Liver (tissue), 3 donors: Measurements from ENCODE around the gene AGPAT1.

Experiments
- ATF3 ChIP-seq: IDR thresholded peaks from 2 replicates; pipeline ENCODE4 v1.6.1; 2016; ENCODE audit warnings: antibody characterized with exemption
- CTCF ChIP-seq: fragments of 150-350 bp; IDR thresholded peaks from 2 replicates; pipeline ENCODE4 v1.5.1; 2017; ENCODE audit warnings: improper control_type of control experiment, low read depth, low read length; ENCODE audit not compliant: missing input control
- EGR1 ChIP-seq, 2 donors: IDR thresholded peaks; 2 replicates each; pipeline ENCODE4 v1.6.1; 2016 to 2018; ENCODE audit warnings: antibody characterized with exemption in 2 of 2, low read depth in 2 of 2
- FOXA1 ChIP-seq: IDR thresholded peaks from 2 replicates; pipeline ENCODE4 v1.6.1; 2016; ENCODE audit warnings: antibody characterized with exemption
- GABPA ChIP-seq, 2 donors: IDR thresholded peaks in 1 of 2; conservative IDR thresholded peaks in 1 of 2; 2 replicates each; pipeline ENCODE4 v1.6.1; 2016; ENCODE audit warnings: antibody characterized with exemption in 2 of 2, mild to moderate bottlenecking in 1 of 2, moderate library complexity in 1 of 2
- HNF4A ChIP-seq, 2 donors: conservative IDR thresholded peaks; 2 replicates each; pipeline ENCODE4 v1.6.1; 2016; ENCODE audit warnings: antibody characterized with exemption in 2 of 2, mild to moderate bottlenecking in 2 of 2
- HNF4G ChIP-seq: IDR thresholded peaks from 2 replicates; pipeline ENCODE4 v1.6.1; 2016; ENCODE audit warnings: antibody characterized with exemption
- MAX ChIP-seq: IDR thresholded peaks from 2 replicates; pipeline ENCODE4 v1.6.1; 2016; ENCODE audit warnings: antibody characterized with exemption
- RAD21 ChIP-seq, 2 donors: IDR thresholded peaks; 2 replicates each; pipeline ENCODE4 v1.6.1; 2016; ENCODE audit warnings: antibody characterized with exemption in 2 of 2, mild to moderate bottlenecking in 2 of 2
- REST ChIP-seq: IDR thresholded peaks from 2 replicates; pipeline ENCODE4 v1.6.1; 2016; ENCODE audit warnings: antibody characterized with exemption, mild to moderate bottlenecking
- SP1 ChIP-seq: IDR thresholded peaks from 2 replicates; pipeline ENCODE4 v1.6.1; 2018; ENCODE audit warnings: antibody characterized with exemption, mild to moderate bottlenecking
- TAF1 ChIP-seq: conservative IDR thresholded peaks from 2 replicates; pipeline ENCODE4 v1.6.1; 2016; ENCODE audit warnings: antibody characterized with exemption, mild to moderate bottlenecking
- ZBTB33 ChIP-seq: IDR thresholded peaks from 2 replicates; pipeline ENCODE4 v1.6.1; 2016; ENCODE audit warnings: antibody characterized with exemption
- donor health status: healthy.
- donor health status: healthy.

- TF ChIP-seq CTCF: no peak
- no peak for TF ChIP-seq MAX
- TF ChIP-seq GABPA (IDR thresholded peaks at IDR 0.05 in 1 of 2, conservative IDR thresholded peaks at IDR 0.05 in 1 of 2): no peak
- TF ChIP-seq FOXA1: no peak
- no peak for TF ChIP-seq HNF4G
- TF ChIP-seq ZBTB33: no peak
- no peak for TF ChIP-seq EGR1 (IDR thresholded peaks at IDR 0.05; ENCODE audit: low read depth in 2 of 2)
- no peak for TF ChIP-seq TAF1
- TF ChIP-seq RAD21 (IDR thresholded peaks at IDR 0.05): no peak
- TF ChIP-seq SP1: no peak
- TF ChIP-seq REST: no peak
- TF ChIP-seq HNF4A (conservative IDR thresholded peaks at IDR 0.05): no peak
- no peak for TF ChIP-seq ATF3
Observed at GRCh38 chr6:32212076-32212760, 36.3 kb upstream of the AGPAT1 start.
